Measurements from ENCODE around the gene TNIP1.

Gene TNIP1

GRCh38 chr5:151016700-151017099 lies 64.1 kb downstream of the TNIP1 start:
- H3K4me2 ChIP-seq (ENCODE audit: low read length), result no peak overlapping the region
- H3K27me3 ChIP-seq (ENCODE audit: control insufficient read depth, insufficient read depth, low read length), result no peaks in the 10 kb centered on the region
- no peak for TF ChIP-seq CTCF (IDR thresholded peaks at IDR 0.05)
- no peaks in the 10 kb centered on the region for H3K9me3 ChIP-seq (ENCODE audit: control insufficient read depth, low read length)
- no peaks in the 10 kb centered on the region for H3K36me3 ChIP-seq (ENCODE audit: control insufficient read depth, insufficient read depth, low read length)
- H3K9ac ChIP-seq, result no peak overlapping the region
- peak overlapping the region; percentile 55 for H2AFZ ChIP-seq
- H3K79me2 ChIP-seq, result no peaks in the 10 kb centered on the region
- H3K4me3 ChIP-seq (ENCODE audit: low read depth, low read length), result no peak overlapping the region
- peak overlapping the region; percentile 36 for H3K27ac ChIP-seq
- H3K4me1 ChIP-seq, result peaks cover 19% of the 10 kb centered on the region

- Histone ChIP-seq H3K79me2 (no peaks in the 10 kb centered on the region), H2AFZ (peak overlapping the region; percentile 55), H3K36me3 (ENCODE audit: control insufficient read depth, insufficient read depth, low read length) (no peaks in the 10 kb centered on the region), H3K4me1 (peaks cover 19% of the 10 kb centered on the region), H3K4me3 (ENCODE audit: low read depth, low read length) (no peak overlapping the region), H3K9ac (no peak overlapping the region), H3K27ac (peak overlapping the region; percentile 36), H3K27me3 (ENCODE audit: control insufficient read depth, insufficient read depth, low read length) (no peaks in the 10 kb centered on the region), H3K4me2 (ENCODE audit: low read length) (no peak overlapping the region), H3K9me3 (ENCODE audit: control insufficient read depth, low read length) (no peaks in the 10 kb centered on the region)
- no peak for TF ChIP-seq CTCF (IDR thresholded peaks at IDR 0.05)
These were observed 64.8 kb downstream of the TNIP1 start for GRCh38 chr5:151015974-151016587.

GRCh38 chr5:151014680-151015343 lies 66.0 kb downstream of the TNIP1 start:
- Histone ChIP-seq H3K4me2 (ENCODE audit: low read length) (peak overlapping the region; percentile 28), H2AFZ (no peak overlapping the region), H3K9me3 (ENCODE audit: control insufficient read depth, low read length) (no peaks in the 10 kb centered on the region), H3K4me3 (ENCODE audit: low read depth, low read length) (no peak overlapping the region), H3K27ac (peak overlapping the region; percentile 9), H3K79me2 (no peaks in the 10 kb centered on the region), H3K9ac (no peak overlapping the region), H3K4me1 (peaks cover 19% of the 10 kb centered on the region), H3K27me3 (ENCODE audit: control insufficient read depth, insufficient read depth, low read length) (no peaks in the 10 kb centered on the region), H3K36me3 (ENCODE audit: control insufficient read depth, insufficient read depth, low read length) (no peaks in the 10 kb centered on the region)
- no peak for TF ChIP-seq CTCF (IDR thresholded peaks at IDR 0.05)

GRCh38 chr5:151012862-151013261 lies 68.0 kb downstream of the TNIP1 start:
- no peaks in the 10 kb centered on the region for H3K36me3 ChIP-seq (ENCODE audit: control insufficient read depth, insufficient read depth, low read length)
- peaks cover 19% of the 10 kb centered on the region for H3K4me1 ChIP-seq
- H3K27me3 ChIP-seq (ENCODE audit: control insufficient read depth, insufficient read depth, low read length), result no peaks in the 10 kb centered on the region
- TF ChIP-seq CTCF (IDR thresholded peaks at IDR 0.05), result no peak
- H3K4me2 ChIP-seq (ENCODE audit: low read length), result no peak overlapping the region
- no peak overlapping the region for H2AFZ ChIP-seq
- no peak overlapping the region for H3K4me3 ChIP-seq (ENCODE audit: low read depth, low read length)
- H3K9ac ChIP-seq, result no peak overlapping the region
- no peaks in the 10 kb centered on the region for H3K79me2 ChIP-seq
- H3K27ac ChIP-seq, result no peak overlapping the region
- H3K9me3 ChIP-seq (ENCODE audit: control insufficient read depth, low read length), result no peaks in the 10 kb centered on the region

- no peaks in the 10 kb centered on the region for H3K9me3 ChIP-seq (ENCODE audit: control insufficient read depth, low read length)
- H3K4me2 ChIP-seq (ENCODE audit: low read length), result no peak overlapping the region
- no peak for TF ChIP-seq CTCF (IDR thresholded peaks at IDR 0.05)
- H3K9ac ChIP-seq, result no peak overlapping the region
- H3K27me3 ChIP-seq (ENCODE audit: control insufficient read depth, insufficient read depth, low read length), result no peaks in the 10 kb centered on the region
- no peaks in the 10 kb centered on the region for H3K79me2 ChIP-seq
- no peaks in the 10 kb centered on the region for H3K36me3 ChIP-seq (ENCODE audit: control insufficient read depth, insufficient read depth, low read length)
- no peak overlapping the region for H2AFZ ChIP-seq
- no peak overlapping the region for H3K4me3 ChIP-seq (ENCODE audit: low read depth, low read length)
- H3K4me1 ChIP-seq, result peaks cover 4% of the 10 kb centered on the region
- H3K27ac ChIP-seq, result no peak overlapping the region
These were observed 71.9 kb downstream of the TNIP1 start for GRCh38 chr5:151008906-151009305.

Measured in parathyroid adenoma (tissue), 2 donors.